HG03520 (cell line): ENCODE measurements around the gene PRCC.

Source experiments
- ATAC-seq: cut with Tn5 transposase; IDR thresholded peaks from one replicate; pipeline ENCODE4 v1.9.1; 2021; ENCODE audit warnings: mild to moderate bottlenecking, moderate library complexity; ENCODE audit not compliant: unreplicated experiment

Gene PRCC

DNA sequence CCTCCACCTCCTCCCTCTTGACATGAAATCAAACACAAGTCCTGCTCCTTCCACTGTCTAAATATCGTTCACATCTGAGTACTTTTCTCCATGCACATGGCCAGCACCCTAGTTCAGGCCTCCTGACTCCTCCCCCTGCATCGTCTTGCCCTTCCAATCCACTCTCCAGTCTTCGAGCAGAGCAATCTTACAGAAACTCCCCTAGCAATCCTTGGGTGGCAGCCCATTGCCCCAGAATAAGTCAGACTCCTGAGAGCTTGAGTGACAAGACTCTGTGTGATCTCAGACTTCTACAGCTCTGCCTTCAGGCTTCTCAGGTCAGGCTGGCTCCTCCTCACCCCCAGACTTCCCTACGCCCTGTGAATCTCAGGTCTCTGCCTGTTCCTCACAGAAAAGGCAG is 43.8 kb downstream of the PRCC start:
- ATAC-seq = no peak

DNA sequence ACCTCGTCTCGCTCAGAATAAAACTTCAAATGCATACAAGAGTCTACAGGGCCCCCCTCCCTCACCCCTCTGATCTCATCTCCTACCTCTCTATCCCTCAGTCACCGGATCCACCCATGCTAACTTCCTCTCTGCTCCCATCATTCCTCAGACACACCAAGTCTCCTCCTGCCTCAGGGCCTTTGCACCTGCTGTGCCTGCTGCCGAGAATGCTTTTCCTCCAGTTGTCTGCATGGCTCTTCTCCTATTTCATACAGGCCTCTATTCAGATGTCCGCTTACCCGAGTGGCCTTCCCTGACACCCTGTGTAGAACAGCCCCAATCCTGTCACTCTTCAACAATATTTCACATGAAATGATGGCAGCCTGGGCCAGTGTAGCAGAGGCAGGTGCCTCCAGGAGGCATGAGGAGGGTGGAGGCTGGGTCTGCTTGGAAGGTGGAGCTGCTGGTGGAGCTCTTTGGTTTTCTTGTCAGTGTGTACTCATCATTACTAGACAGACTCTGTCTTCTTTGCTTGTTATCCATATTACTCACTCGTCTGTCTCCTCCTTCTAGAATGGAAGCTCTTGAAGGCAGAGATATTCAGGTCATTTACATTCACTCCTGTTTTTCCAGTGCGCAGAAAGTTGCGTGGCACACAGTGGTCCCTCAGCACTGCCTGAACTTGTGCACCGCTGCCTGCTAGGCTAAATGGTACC is 45.1 kb downstream of the PRCC start:
- no peak for ATAC-seq

DNA sequence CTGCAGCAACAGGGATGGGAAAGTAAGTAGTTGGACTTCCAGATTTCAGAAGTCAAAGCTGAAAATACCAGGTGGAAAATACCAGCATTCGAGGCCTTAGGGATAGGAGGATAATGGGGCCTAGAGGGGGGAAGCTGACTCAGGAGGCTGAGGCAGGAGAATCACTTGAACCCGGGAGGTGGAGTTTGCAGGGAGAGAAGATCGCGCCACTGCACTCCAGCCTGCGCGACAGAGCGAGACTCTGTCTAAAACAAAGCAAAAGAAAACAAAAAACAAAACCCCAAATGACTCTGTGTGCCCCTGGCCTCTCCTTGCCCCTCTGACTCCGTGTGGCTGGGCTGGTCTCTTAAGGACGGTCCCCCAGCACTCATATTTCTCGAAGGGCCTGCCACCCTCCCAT is 46.0 kb downstream of the PRCC start:
- ATAC-seq = no peak

DNA sequence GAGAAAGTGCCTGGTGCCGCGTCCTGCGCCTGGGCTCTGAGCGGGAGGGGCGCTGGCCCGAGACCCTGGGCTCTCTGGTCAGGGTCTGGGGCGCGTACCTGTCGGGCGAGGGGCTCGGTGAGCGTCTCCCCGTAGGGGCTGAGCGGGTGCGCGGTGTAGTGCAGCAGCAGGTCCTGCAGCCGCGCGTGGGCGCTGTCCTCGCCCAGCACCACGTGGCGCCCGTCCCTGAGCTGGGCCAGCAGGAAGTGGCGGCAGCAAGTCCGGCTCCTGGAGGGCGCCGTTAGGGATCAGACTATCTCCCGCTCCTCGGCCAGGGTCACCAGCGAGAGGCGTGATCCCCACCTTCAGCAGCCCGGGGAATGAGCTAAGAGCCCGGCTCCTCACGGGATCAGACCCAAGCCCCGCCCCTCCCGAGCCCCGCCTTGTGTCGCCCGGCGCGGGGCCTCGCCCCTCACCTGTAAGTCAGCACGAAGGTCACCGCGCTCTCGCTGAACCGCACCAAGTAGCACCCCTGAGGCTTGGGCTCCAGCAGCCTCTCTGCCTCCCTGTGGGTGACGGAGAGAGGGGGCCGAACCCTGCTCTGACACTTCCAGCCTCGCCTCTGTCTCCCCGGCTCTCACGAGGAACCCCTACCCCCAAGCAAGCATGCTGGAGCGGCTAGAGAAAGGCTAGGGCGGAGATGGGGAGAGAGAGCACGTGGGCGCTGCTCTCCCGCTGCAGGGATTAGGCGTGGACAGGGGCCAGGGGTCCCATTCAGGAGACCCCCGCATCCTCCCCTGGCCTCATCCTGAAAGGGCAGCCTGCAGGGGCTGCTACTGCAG is 46.6 kb downstream of the PRCC start:
- ATAC-seq = no peak

DNA sequence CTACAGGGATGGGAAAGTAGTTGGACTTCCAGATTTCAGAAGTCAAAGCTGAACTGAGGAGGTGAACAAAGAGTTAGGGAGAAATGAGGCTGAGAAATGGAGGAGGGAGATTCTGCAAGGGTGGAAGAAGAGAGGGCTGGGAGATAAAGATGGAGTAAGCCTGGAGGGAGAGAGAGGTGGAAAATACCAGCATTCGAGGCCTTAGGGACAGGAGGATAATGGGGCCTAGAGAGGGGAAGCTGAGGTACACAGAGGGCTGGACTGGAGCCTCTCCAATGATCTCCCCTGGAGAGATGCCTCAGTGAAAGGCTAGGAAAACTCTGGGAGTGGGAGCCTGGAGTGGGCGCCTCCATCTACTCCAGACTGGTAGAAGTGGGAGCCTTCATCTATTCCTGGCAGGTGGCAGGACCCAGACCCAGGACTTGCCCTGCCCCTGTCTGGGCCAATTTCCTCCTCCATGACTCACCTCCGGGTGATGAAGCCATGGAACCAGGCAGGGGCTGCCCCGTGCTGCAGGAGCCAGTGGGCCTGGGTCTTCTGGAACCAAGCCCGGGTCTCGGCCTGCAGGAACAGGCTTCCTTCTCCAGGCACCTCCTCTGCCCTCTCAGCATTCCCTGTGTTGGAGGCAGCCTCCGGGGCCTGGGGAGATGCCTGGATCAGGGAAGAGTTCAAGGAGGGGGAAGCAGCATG is 47.4 kb downstream of the PRCC start:
- no peak for ATAC-seq

DNA sequence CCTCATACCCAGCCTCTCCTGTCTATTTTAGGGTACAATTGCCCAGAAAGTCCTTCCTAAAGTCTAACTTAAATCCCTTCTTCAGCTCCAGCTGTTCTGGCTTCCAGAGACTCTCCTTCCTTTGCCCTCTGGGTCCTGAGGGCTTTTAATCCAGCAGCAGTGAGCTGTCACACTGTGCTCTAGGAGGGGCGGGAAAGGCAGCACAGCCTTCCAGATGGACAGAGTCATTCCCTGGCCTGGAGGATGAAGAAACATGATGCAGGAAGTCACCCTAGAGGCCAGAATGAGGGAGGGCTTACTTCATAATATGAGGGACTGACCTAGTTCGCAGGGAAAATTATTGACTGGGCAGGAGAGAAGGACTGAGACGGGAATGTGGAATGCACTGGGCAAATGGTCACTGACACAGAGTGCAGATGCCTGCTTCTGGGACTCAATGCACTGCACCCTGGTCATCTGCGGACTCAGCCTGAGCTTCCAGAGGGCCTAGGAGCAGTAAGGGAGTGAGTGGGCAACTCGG is 48.0 kb downstream of the PRCC start:
- ATAC-seq = no peak

DNA sequence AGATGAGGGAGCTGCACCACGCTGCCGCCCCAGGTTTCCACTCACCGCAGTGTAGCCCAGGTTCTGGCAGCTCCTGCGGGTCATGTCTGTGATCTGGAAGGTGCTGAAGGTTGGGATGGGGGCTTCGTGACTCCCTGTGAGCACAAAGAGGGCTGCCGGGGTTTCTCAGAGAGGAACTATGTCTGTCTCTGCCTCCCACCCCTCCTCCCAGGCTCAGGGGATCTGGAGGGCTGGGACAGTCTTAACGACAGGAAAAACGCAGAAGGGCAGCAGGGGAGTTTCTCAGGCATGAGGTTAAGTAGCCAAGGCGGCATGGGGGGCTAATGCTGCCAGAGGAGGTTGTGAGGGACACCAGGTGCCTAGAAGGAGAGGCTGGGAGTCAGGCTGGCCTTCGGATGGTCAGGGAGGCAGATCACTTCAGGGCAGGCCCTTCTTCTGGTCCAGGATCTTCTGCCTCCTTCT is 48.7 kb downstream of the PRCC start:
- no peak for ATAC-seq

DNA sequence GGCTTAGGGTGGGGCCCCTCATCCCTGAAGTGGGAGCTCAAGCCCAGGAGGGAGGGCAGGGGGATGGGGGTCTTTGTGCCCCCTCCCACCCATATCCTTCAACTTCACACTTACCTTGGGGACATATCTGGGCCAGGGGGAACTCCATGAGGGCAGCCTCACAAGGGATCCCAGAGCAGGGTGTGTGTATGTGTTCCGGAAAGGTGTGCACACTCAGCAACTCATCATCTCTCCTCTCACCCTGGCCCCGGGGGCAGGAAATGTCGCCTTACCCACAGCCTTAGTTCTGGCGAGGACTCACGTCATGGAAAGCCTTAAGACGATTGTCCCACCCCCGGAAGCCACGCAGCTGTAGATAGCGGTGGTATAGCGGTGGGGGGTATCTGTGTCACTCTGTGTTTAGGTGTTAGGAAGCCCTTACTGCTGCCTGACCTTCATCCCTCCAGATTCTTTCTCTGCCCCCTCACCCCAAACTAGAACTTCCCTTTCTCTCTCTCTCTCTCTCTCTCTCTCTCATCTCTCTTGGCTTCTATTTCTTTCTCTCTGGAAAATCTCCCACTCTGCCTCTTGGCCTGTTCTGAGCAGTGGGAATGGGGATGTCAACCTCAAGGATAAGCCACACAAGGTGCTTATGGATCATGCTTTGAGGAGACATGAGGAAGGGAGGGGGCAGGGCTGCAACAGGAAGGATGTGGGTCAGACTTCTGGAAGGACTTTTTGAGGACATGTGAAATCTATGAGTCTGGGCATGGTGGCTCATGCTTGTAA is 49.4 kb downstream of the PRCC start, which contains the start of gene SH2D2A:
TSS of gene SH2D2A (minus strand) at position 288 of the 768 bp plus-strand sequence. CDS start at position 148, 140 bp downstream.
- peak; percentile 81 for ATAC-seq

DNA sequence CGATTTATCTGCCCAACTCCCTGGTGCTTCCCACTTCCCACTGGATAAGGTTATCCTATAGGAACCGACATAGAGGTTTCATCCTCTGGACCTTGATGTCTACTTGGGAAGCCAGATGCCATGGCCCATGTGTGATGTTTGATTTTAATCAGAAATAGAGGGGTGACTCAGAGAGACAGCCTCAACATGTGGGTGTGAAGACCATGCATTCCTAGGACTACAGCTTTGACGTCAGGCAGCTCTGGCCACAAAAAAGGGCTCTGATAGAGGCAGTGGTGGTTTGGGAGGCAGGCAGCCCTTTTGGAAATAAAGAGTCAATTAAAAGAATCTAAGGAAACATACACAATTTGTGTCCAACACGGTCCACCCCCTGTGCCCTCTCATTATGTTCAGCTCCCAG is 54.5 kb downstream of the PRCC start:
- no peak for ATAC-seq

DNA sequence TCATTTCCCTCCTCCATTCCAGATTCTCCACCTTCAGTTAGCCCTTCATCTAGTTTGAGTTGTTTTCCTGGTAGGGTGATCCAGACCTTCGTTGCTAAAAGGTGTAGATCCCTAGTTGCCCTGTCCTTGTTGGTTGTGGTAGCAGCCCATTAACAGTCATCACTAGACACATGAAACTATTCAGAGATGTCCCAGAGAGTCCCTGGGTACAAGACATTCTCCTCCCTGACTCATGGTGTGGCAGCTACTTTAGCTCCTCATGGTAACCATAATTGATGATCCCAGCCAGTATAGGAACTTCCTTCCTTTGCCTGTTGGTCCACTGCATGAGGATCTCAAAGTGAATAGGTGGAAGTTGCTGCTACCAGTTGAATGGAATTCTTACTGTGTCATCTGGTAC is 55.3 kb downstream of the PRCC start:
- ATAC-seq = no peak

DNA sequence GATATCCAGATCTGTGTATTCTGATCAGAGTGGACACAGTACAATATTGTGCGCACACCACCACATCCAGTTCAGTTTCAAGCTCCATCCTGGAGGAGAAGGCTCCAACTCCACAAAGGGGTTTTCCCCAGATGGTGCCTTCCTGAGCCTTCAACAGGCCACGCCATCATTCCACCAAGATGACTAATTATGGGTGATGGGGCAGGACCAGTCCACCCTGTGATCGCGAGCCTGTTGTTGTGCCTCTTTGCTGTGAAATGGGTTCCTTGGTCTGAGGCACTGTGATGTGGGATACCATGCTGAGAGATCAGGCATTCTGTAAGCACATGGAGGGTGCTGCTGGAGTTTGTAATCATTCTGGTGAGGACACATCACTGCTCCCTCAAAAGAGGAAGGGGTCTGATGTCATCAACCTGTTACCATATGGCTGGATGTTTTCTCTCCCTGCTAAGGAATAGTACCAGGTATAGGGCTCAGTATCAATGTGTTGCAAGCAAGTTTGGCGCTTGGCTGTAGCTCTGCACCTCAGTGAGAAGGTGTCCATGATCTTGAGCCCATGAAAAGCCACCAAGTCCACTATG is 56.0 kb downstream of the PRCC start:
- no peak for ATAC-seq

DNA sequence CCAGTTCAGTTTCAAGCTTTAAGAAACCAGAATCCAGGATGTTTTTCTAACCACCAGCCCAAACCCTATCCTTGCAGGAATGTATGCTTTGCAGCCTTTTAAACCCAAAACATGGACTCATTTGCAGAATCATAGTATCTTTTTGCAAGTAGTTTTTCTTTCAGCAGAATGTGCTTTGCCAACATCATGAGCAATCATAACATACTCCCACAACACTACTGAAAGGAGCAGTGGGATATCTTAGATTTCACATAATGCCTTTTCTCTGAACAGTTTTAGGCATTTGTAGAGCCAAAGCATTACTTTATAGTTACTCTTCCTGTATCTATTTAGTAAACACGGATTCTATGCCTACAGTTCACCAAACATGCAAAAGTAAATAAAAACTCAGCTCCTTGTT is 59.3 kb downstream of the PRCC start:
- ATAC-seq = no peak

DNA sequence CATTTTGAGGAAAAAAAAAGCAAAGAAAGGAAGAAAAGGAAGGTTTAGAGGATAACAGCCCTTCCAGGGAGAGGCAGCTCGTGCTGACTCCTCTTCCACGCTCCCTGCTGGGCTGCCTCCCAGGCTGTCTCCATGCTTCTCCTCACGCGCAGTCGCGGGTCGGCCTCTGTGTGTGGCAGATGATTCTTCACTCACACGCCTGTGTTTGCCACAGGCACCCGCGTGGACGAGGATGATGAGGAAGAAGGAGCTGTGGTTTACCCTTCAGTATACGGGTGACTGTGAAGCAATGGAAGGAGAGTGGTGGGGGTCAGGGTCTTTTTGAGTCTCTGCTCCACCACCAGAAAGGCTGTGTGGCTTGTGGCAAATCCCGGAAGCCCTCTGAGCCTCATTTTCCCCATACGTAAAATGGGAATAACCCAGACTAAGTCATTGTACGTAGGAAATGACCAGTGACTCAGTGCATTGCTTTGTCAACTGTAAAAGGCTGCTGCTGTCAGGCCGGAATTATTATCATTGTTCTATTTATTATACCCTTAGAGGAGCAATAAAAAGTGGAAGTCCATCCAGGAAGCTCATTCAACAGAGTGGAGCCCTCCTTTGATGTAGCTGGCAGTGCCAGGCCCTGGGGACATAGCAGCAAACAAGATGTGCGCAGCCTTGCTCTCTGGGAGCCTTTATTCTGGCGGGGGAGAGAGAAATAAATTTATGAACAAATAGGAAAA is 61.2 kb downstream of the PRCC start:
- no peak for ATAC-seq

DNA sequence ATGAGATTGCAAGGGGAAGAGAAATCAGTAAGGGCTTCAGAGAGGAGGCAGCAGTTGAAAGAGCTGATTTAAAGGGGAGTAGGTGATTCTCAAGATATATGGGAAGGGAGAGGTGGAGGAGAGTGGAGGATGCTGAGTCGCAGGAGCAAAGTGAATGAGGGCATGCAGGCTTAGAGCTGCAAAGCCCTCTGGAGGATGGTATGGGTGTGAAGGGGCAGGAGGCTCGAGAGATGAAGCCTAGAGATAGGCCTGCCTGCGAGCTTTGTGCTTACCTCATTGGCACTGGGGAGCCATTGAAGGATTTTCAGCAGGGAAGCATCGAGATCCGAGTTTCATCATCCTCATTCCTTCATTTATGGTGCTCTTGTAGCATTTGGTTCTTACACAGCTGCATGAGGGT is 65.1 kb downstream of the PRCC start:
- ATAC-seq = no peak

DNA sequence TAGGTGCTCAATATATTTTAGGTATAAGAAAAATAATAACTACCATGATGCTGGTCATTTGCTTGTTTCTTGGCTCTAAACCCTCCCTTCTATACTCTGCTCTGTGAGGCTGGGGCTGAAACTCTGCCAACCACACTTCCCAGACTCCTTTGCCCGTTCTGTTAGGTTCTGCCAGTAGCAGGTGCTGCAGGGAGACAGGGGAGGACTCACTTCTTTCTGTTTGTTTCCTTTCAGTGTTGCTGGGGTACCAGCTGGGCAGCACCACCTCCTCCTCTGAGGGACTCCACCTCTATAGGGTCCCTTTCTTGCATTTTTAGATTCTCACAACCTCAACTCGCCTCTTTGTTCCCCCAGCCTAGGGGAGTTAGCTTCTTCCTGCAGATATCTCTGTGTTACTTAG is 66.3 kb downstream of the PRCC start:
- ATAC-seq = no peak

DNA sequence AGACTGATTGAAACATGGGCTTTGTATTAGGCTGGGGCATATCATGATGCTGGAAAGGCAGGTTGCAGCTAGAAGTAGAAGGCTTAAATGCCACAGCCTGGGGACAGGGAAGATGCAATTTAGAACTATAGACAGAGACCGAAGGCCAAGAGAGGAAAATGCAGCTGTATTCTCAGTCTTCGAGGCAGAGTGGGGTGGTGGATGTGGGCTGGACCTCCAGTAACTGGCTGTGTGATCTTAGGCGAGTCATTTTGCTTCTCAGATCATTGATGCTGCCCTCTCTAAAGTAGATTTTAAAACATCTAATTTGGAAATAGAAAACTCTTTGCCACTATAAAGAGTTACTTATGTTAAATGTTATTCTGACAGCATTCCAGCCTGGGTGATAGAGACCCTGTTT is 67.0 kb downstream of the PRCC start:
- no peak for ATAC-seq

DNA sequence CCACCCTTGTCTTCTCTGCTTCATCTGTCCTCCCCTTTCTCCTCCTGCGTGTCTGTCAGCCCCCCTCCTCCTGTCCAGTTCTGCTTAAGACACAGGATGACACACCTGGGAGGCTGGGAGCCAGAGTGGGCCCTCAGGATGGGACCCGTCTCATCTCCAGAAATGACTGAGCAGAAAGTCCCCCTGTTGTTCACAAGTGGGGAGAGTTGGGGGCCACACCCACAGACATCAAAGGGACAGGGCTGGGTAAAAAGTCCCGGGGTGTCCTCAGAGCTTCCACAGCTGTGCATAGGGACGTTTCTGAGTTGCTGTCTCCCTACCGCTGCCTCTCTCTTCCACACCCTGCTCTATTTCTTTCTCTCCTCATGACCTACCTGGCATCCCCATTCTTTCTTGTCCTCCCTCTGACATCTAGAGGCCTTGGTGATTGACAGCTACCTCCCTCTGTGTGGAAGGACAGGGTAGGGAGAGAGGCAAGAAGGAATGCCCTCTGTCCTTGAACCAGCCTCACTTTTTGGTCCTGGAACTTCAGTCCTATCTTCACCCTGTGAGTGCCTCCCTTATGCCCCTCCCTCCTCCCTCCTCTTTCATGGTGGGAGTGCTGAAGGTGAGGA is 68.8 kb downstream of the PRCC start:
- no peak for ATAC-seq

DNA sequence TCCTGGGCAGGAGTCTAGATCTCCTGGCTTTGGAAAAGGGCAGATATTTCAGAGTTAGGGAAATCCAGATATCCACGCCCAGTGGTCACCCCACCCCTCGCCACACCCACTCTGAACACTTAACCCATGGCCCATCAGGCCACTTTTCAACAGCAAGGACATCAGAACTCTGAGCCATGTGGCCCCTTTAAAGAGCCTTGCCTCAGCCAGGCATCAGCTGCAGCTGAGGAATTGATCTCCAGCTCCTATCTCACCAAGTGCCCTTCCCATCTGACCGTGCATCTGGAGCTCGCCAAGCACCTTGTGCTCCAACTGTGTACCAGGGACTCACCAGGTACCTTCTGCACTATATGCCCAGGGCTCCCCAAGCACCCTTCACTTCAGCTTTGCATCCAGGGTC is 69.6 kb downstream of the PRCC start:
- no peak for ATAC-seq

DNA sequence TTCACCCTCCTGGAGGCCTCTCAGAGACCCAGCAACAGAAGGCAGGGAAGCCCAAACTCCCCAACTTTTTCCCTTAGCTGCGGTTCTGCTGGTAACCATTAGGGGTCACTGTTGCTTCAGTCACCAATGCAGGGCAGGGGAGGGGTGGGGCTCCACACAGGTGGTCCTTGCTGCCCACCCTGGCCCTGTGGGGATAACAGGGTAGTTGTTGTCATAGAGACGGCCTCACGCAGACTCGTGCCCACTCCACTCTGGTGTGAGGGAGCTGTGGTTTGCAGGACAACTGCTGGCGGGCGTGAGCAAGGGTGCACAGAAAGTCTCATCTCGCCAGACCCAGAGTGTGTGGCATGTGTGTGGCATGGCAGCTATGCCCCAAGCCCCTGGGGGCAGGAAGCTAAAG is 71.6 kb downstream of the PRCC start:
- ATAC-seq = no peak
